Right renal cortex interstitium (tissue), 3 donors: ENCODE data around the gene HENMT1. TPM values are rescaled to one million over a fixed set of nuclear protein-coding genes. Genes with fewer than 3 reads are reported as not detected.
A peak's percentile ranks its signal among the peaks of the same experiment; 100 is the strongest.
"Not testable (repeated sequence)": the region's sequence is repeated elsewhere in the genome, so short reads cannot be mapped to it uniquely, and the experiment has no call there.

Experiments used
- DNase-seq, 3 donors: peaks; one replicate each; pipeline ENCODE4 v3.0.0-alpha.2; 2013; ENCODE audit warnings: low read depth in 3 of 3, low spot score in 2 of 3
- polyA plus RNA-seq, 3 donors: library from polyadenylated mRNA; unstranded; fragments of 120-200 nt; gene quantifications; one replicate each; pipeline ENCODE4 v1.2.1, GENCODE V29; 2013; ENCODE audit not compliant: insufficient read length in 3 of 3

The HENMT1 gene
- 10 to 100 TPM; 12.3 to 14.6 (median 13.8) TPM for polyA plus RNA-seq

DNA sequence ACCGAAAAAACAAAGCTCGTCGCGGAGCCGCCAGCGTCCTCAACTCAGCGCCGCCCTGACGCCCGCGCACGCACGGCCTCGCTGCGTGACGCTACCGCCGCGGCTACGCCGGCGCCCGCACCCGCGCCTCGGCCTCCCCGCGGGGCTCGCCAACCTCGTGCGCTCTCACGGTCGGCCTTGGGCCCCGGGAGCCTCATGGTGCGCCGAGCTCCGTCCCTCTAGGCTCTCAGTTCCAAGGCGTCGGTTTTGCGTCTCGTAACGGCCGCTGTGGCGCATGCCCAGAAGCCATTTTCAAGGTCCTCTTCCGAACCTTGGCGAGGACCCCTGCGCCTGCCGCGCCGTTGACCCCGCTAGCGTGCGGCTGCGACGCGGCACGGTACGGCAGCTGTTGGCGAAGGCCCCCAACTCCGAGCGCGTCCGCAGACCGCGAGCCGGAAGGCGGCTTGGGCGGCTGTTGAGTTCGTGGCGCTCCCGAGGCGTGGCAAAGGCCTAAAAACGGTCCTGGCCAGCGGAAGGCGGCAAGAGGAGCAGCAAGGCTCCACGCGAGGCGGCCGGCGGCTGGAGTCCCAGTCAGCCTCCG is at the start of gene HENMT1:
Gene HENMT1 (minus strand): TSS at position 64 of the 580 bp plus-strand sequence. CDS start 1,209 bp downstream, outside the sequence.
- peak; percentile 61 to 73 (median 72) for DNase-seq

DNA sequence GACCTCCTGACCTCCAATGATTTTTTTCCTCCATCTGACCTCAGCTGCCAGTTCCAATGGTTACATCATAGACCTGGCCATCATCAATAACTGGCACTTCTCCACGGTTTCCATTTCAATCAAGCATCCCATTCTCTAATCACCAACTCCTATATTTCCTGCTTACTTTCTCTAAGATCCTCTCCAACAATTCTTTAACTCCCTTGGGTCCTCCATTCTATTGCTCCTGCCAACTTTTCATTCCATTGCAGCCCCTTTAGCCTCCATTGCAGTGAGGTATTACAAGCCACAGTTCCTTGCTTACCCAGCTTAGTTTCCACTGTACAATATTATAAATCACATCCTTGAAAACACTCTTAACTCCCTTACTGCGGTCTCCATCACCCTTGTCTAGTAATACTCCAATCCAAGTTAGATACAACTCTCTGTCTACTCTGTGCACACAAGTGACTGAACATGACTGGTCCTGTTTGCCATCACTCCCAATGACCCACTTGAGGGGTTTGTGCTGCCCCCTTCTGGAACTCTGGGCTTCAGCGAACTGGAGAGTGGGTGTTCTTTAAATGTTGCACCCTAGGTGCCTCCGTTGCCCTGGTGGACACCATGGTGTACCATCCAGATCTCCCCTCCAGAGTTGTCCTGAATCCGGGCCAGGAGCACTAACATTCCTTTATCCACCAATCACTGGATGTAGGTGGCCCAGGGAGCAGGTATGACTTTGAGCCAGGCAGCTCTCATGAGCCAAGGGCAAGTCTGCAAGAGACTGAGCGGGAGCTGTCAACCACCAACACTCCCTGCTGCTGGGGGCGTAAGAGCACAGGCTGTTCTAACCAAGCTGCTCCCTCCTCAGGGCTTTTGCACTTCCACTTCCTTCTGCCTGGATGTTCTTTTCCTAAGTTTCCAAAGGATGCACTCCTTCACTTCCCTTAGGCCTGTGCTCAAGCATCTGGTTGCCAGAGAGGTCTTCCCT is 48.1 kb upstream of the HENMT1 start:
- no peak for DNase-seq

DNA sequence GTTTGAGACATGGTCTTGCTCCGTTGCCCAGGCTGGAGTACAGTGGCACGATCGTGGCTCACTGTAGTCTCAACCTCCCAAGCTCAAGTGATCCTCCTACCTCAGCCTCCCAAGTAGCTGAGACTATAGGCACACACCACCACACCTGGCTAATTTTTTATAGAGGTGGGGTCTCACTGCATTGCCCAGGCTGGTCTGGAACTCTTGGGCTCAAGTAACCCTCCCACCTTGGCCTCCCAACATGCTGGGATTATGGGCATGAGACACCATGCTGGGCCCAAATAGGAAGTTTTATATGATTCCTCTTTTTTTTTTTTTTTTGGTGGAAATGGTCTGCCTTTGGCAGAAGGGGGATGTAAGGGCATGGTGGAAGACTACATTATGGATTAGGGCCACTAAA is 45.8 kb upstream of the HENMT1 start:
- no peak for DNase-seq

DNA sequence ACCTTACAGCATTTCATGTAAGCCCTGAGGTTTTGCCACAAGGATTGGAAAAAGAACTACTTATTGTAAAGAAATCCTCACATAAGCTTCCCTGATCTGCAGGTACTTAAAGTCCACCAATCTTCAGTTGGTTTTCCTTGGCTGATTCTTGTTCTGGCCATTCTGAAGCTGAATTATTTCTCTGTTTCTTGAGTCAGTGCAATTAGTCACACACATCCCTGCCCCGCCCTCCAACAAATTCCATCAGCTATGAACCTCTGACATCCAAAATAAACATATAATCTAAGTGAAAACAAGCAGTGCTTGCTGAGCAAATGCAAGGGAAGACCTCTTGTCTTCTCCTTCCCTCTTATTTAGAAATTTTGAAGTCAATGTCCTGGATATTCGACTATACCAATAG is 43.6 kb upstream of the HENMT1 start:
- DNase-seq, result no peak

DNA sequence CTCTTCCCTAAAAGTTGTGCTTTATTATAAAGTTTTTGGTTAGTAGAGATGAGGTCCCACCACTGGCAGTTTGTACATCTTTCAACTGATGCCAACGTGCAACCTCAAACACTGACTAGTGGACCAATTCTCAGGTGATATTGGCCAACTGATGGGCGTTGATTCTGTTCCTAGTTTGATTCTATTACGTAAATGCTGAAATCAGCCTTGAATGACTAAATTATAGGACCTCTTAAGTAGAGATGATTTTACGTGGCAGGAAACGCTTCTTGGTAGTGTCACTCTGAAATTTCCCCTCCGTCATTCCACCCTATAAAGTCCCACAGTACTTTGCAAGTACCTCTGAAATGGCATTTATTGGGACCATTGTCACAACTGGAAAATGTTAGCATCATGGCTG is 43.0 kb upstream of the HENMT1 start:
- no peak for DNase-seq

DNA sequence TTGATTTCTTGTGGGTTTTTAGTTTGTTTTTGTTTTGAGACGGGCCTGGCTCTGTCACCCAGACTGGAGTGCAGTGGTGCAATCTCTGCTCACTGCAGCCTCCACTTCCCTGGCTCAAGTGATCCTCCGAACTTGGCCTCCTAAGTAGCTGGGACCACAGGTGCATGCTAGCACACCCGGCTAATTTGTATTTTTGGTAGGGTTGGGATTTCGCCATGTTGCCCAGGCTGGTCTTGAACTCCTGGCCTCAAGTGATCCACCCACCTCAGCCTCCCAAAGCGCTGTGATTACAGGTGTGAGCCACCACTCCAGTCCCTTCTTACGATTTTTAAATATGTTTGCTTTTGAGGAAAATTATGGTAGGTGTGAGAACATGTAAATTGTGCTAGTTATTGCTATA is 41.2 kb upstream of the HENMT1 start:
- not testable (repeated sequence) for DNase-seq

DNA sequence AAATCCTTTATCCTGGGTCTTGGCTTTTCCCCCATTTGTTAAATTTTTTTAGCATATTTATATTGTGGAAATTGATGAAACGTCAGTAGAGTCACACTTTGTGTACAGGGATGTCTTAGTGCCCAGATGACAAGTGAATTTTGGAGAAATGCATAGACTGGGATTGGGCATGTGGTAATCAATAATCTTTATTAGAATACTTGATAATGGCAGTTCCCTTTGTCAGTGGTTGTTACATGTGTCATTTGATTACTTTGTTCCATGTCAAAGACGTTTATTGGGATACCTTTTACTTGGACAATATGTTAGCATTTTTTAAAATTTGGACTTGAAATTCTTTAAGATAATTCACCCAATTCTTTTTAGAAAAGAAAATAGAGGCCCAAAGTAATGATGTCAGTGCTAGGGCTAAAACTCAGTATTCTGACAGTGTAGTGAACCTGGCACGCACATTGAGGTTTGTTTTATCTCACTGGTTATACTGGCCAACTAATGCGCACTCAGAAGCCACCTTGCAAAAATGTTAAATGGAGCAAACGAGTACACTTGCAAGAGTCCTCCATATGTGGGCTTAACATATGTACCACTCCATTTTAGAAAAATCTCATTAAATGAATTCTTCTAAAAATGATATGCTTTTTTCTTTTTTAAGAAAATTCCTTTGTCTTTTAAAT is 40.4 kb upstream of the HENMT1 start:
- DNase-seq, result no peak

DNA sequence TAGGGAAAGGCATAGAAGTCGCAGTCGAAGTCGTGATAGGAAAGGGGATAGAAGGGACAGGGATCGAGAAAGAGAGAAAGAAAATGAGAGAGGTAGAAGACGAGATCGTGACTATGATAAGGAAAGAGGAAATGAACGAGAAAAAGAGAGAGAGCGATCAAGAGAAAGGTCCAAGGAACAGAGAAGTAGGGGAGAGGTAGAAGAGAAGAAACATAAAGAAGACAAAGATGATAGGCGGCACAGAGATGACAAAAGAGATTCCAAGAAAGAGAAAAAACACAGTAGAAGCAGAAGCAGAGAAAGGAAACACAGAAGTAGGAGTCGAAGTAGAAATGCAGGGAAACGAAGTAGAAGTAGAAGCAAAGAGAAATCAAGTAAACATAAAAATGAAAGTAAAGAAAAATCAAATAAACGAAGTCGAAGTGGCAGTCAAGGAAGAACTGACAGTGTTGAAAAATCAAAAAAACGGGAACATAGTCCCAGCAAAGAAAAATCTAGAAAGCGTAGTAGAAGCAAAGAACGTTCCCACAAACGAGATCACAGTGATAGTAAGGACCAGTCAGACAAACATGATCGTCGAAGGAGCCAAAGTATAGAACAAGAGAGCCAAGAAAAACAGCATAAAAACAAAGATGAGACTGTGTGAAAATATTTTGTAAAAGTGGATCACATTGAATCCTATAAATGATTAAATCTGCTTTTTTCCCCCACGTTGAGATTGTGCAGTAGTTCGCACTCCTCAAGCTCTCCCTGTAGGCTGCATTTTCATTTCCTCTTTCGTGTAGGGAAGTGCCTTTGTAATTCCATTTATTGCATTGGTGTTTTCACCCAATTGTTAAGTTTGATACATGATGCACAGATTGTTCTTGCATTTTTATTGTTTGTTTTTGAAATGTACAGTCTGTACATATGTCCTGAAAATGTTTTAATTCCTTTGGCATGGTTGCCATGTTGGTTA is 38.8 kb upstream of the HENMT1 start:
- no peak for DNase-seq

DNA sequence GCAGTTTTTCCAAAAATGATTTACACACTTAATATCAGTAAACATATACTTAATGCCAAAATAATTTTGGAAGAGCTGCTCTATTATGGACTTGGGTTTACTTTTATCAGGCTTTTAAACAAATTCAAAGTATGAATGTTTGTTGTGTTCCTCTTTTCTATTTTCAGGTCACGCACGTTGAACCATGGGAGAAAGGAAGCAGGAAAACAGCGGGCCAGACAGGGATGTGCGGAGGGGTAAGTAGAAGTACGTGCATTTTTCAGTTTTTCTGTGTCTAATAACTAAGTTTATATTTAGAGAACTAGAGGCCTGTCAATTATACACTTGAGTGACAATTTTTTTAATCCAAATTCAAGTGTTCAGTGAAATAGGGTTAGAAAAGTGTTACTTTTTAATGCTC is 34.6 kb upstream of the HENMT1 start:
- no peak for DNase-seq

DNA sequence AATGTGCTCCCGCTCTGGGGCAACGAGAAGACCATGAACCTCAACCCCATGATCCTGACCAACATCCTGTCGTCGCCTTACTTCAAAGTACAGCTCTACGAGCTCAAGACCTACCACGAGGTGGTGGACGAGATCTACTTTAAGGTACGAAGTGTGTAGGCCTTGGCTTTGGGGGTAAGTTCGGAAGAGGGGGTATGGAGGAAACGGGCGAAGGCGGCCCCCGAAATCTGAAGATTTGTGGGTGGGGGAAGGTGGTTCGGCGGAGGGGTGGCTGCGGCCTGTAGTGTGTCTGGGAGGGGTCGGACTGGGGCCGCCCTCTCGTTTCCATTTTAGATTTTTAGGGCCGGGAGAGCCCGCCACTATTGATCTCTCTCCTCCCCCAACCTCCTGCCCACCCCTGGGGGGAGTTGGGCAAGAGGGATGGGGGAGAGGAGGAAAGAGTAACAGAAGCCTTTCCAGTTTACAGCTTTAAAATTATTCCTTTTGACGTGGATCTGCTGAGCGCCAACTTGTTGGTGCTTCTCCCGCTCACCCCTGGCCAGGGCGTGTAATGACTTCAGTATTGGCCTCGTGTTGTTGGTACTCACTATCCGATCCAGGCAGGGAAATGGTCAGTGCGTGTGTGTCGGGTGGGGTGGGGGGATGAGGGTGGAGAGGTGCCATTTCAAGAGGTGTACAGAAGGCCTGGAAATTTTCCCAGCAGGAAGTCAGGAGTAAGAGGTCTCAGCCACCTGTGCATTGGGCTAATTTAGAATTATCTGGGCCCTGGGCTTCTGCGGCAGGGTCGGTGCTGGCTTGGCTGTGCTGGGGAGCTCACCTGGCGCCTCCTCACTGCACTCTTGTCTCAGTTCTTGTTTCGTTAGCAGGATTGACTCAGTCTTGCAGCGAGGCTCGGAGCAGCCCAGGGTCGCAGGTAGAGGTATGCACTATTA is 32.1 kb upstream of the HENMT1 start:
- DNase-seq, result peak in 2 of 3 donors; percentile 66 to 73

DNA sequence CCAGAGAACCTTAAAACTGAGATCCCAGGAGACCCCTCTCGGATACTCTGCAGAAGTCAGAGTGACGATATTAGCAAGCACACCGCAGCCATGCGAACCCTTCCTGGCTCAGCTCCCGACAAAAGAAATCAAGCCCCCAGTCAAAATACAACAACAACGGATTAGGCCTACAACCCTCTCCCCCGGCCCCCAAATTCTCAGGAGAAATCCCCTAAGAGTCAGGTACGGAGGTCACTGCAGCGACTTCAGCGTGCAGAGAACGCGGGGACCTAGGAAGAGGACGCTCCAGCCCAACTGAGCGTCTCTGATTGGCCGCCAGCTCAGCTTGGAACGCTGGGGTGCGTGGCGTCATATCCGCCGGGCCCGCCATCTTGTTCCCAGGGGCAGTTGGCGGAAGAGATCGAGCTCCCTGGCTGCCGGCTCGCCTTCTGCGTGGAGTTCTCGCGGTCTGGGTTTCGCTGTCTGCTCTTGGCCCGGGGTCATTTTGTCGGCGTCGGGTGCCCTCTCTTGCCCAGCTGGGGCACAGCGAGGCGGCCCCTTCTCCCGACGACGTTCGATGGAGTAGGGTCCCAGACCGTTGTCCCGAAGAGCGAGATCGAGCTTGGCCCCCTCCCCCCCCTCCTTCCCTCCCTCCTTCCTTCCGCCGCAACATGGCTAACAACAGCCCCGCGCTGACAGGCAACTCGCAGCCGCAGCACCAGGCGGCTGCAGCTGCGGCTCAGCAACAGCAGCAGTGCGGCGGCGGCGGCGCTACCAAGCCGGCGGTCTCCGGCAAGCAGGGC is 31.2 kb upstream of the HENMT1 start, which contains the start of gene PRPF38B:
Gene PRPF38B (plus strand): TSS at position 369 of the 782 bp plus-strand sequence. CDS start 282 bp downstream, at position 651.
- peak; percentile 82 to 92 (median 89) for DNase-seq

DNA sequence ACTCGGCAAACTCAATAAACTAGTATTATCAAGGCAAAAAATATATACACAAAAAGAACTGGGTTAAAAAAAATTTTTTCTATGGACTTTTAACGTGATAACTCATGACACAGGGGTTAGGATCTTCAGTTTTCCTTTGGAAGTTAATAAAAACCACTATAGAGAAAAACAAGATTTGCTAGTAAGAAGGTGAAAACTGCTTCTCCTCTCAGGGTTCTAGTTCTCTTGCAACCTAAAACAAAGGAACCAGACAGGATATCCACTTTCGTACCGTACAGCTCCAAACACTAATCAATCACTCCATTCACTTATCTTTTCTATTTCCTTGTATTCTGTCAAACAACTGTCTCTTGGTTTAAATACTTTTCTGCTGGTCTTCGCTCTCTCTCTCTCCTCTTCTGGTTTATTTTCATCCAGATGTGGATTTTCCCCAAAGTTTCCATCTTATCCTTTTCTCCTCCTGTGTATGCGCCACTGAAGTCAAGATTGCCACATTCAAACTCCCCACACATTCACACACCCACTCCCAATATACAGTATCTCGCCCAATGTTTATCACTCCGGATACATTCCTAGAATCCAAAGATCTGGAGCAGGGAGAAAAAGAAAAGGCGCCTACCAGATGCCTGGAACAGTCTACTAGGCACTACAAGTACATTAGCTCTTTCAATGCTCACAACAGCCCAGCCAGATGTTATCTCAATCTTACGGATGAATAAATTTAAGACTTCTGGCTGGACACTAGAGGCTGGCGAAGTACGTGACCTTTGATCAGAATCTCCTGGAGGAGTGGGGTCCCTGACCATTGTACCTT is 30.4 kb upstream of the HENMT1 start:
- no peak for DNase-seq

DNA sequence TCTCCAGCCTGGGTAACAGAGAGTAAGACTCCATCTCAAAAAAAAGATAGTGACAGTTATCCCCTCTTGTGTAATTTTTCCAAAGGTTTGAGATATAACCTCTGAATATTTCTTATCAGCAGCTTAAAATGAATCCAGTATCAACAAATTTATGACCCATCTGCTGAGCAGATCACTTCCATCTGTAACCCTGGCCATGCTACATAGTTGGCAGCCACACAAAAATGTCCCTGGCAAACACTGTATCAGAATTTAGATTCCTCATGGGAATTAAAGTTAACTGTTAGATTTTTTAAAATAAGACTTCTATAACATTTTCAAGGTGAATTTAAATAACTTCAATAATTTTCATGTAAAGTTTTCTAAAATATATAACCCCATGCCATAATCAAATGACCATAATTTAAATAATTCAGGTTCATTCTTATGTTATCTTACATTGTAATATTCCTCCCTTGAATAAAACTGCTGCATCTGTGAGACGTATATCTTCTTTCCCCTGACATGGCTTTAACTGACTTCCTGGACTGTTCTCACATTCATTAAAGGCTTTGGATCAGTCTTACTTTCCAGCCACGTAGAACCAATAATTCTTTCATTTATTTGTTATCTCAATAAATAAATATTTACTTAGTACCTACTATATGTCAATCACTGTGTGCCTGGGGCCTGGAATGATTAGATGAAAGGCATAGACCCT is 25.9 kb upstream of the HENMT1 start:
- no peak for DNase-seq

DNA sequence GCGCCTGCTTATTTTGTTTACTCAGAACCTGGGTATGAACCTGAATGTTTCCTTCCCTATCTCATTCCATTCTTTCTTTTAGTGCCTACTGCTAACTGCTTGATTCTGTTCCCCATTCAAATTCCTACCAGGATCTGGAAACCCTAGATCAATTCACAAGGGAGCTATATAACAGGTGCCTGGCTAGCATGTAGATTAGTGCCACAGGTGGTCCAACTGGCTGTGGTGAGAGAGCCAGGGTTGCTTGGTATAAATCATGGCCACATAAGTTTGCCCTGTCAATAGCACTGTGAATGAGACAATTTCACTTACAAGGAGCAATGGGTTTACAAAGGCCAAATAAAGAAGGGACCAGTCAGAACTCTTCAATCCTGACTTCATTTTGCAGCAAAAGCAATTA is 24.6 kb upstream of the HENMT1 start:
- DNase-seq, result no peak

DNA sequence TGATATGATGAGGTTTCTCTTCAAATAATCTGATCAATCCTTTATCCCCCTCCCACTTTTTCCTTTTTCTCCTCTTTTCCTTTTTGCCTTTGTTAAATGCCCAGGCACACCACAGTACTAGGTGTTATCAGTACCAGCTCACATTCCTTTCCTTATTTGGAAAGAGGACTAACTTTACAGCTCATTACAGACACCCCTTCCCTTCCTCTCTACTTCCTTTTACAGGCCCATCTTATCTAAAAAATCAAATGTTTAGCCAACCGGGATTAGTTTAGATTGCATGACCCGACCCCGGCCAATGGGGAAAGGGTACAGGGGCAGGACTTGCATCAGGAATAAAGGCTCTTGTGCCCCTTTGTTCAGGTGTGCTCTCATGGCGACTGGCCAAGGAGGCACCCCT is 20.8 kb upstream of the HENMT1 start:
- not testable (repeated sequence) for DNase-seq

DNA sequence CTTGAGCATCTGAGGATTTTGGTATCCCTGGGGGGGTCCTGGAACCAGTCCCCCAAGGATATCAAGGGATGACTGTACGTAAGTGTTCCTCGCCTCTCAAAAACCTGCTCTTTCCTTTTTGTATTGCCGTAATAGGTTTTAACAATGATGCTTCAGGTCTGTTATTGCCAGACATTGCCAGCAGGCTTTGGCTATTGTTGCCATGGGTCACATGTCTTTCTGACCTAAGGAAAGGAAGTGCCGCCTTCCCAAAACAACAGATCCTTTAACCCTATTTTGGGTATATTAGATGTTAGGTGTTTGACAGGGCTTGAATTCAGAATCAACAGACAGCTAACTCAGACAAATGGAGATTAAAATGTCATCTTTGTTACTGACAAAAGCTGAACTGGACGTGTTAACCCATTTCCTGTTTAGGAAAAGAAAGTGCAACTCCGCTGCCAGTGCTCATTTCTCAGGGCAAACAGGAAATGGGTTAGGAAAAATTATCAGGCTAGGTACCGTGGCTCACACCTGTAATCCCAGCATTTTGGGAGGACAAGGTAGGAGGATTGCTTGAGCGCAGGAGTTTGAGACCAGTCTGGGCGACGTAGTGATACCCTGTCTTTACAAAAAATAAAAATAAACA is 18.8 kb upstream of the HENMT1 start:
- DNase-seq, result no peak
